ENCODE data around the gene HPS4. TPM values are rescaled to one million over a fixed set of nuclear protein-coding genes. Genes with fewer than 3 reads are reported as not detected.
A peak's percentile ranks its signal among the peaks of the same experiment; 100 is the strongest.

The HPS4 gene
- total RNA-seq, 2 experiments from 2014 or later, result 51.8 to 53.5 TPM

- TF ChIP-seq CTCF (IDR thresholded peaks at IDR 0.05), result no peak
- CTCF ChIA-PET, result interaction anchor here (1.1 to 3.3 kb wide), 4 partner anchors 32 to 244 kb away, joined by 3 to 18 read pairs (median 4); partner anchors contain the start of genes HPS4 and SRRD
- Mint-ChIP-seq H3K27me3 (peaks cover 5% of the 10 kb centered on the region), H3K36me3 (ENCODE audit: low read depth) (peaks cover 20% of the 10 kb centered on the region), H3K4me3 (peak within 1 kb of the TSS; percentile 100), H3K4me1 (ENCODE audit: low read depth) (peaks cover 51% of the 10 kb centered on the region), H3K27ac (peak within 1 kb of the TSS; percentile 100), H3K9me3 (peaks cover under 1% of the 10 kb centered on the region)
- ATAC-seq (peak; percentile 88), DNase-seq (peak; percentile 85)
- intact Hi-C loops (cut with micrococcal nuclease), result no loop called here
- POLR2A ChIA-PET, result interaction anchor here (0.6 to 2.2 kb wide), 5 partner anchors 8 to 319 kb away, joined by 3 to 5 read pairs (median 4); partner anchors contain the start of genes HPS4 and SRRD
These were observed 54.8 kb downstream of the HPS4 start, which contains the start of gene ASPHD2 for GRCh38 chr22:26428515-26429457. TSS of gene ASPHD2 (plus strand) at chr22:26429260. CDS start at chr22:26433616, 4,356 bp downstream.

- ChIA-PET POLR2A (no interaction called here), CTCF (no interaction called here)
- peak overlapping the region; percentile 41 for H3K4me3 Mint-ChIP-seq
- no peak for DNase-seq
- ATAC-seq, result no peak
- TF ChIP-seq CTCF (IDR thresholded peaks at IDR 0.05), result no peak
- peaks cover 34% of the 10 kb centered on the region for H3K4me1 Mint-ChIP-seq (ENCODE audit: low read depth)
- peak overlapping the region; percentile 30 for H3K27ac Mint-ChIP-seq
- H3K9me3 Mint-ChIP-seq, result peaks cover 8% of the 10 kb centered on the region
- H3K27me3 Mint-ChIP-seq, result peaks cover 5% of the 10 kb centered on the region
- H3K36me3 Mint-ChIP-seq (ENCODE audit: low read depth), result peaks cover 9% of the 10 kb centered on the region
- intact Hi-C loops (cut with micrococcal nuclease), result no loop called here
These were observed 56.7 kb downstream of the HPS4 start for GRCh38 chr22:26426924-26427323.

- no peak for TF ChIP-seq CTCF (IDR thresholded peaks at IDR 0.05)
- intact Hi-C loops (cut with micrococcal nuclease), result no loop called here
- no peak overlapping the region for H3K27ac Mint-ChIP-seq
- H3K27me3 Mint-ChIP-seq, result peaks cover 2% of the 10 kb centered on the region
- H3K36me3 Mint-ChIP-seq (ENCODE audit: low read depth), result peaks cover 1% of the 10 kb centered on the region
- DNase-seq, result no peak
- no peak for ATAC-seq
- no peak overlapping the region for H3K4me3 Mint-ChIP-seq
- peaks cover 6% of the 10 kb centered on the region for H3K9me3 Mint-ChIP-seq
- POLR2A ChIA-PET, result interaction anchor here (1.0 kb wide), 2 partner anchors 13 to 42 kb away, joined by 3 to 4 read pairs; no protein-coding TSS in a partner anchor
- CTCF ChIA-PET, result interaction anchor here (1.0 to 3.5 kb wide), 2 partner anchors 12 to 51 kb away, joined by 4 to 15 read pairs; no protein-coding TSS in a partner anchor
- no peaks in the 10 kb centered on the region for H3K4me1 Mint-ChIP-seq (ENCODE audit: low read depth)
These were observed 65.0 kb downstream of the HPS4 start for GRCh38 chr22:26418620-26419019.

GRCh38 chr22:26417406-26417805, 66.2 kb downstream of the HPS4 start:
- ATAC-seq, result no peak
- H3K4me3 Mint-ChIP-seq, result no peak overlapping the region

More at GRCh38 chr22:26417406-26417805, 66.2 kb downstream of the HPS4 start:
- CTCF ChIA-PET, result interaction anchor here (1.2 to 2.3 kb wide), 3 partner anchors 18 to 50 kb away, joined by 3 to 8 read pairs (median 6); no protein-coding TSS in a partner anchor
- H3K4me1 Mint-ChIP-seq (ENCODE audit: low read depth), result no peaks in the 10 kb centered on the region
- H3K27ac Mint-ChIP-seq, result no peak overlapping the region
- DNase-seq, result no peak
- intact Hi-C loops (cut with micrococcal nuclease), result no loop called here
- peaks cover 2% of the 10 kb centered on the region for H3K27me3 Mint-ChIP-seq
- POLR2A ChIA-PET, result no interaction called here
- H3K36me3 Mint-ChIP-seq (ENCODE audit: low read depth), result no peaks in the 10 kb centered on the region
- no peak for TF ChIP-seq CTCF (IDR thresholded peaks at IDR 0.05)
- no peaks in the 10 kb centered on the region for H3K9me3 Mint-ChIP-seq
